OCI-LY3 (cell line): ENCODE results near the gene REXO2.

ENCODE experiments used
- H2AFZ ChIP-seq: fragments of 200-600, 300-600 bp; shearing (Covaris generic); 2 replicates; pipeline ENCODE4 v1.6.0; 2014; ENCODE audit warnings: antibody characterized with exemption, low read depth, low read length
- H3K27ac ChIP-seq: fragments of 200-600, 300-600 bp; sonication (generic); 2 replicates; pipeline ENCODE4 v1.5.1; 2014; ENCODE audit warnings: mild to moderate bottlenecking, low read length, moderate library complexity, mixed read lengths
- H3K27me3 ChIP-seq: fragments of 200-600, 300-600 bp; sonication (generic); 2 replicates; pipeline ENCODE4 v1.6.1; 2014; ENCODE audit warnings: low read depth, low read length, mixed read lengths
- H3K36me3 ChIP-seq: fragments of 200-600, 300-600 bp; sonication (generic); replicated peaks from 2 replicates; pipeline ENCODE3; 2014; ENCODE audit warnings: low read depth, low read length, mixed read lengths
- H3K4me1 ChIP-seq: fragments of 300-600, 200-600 bp; sonication (generic); 2 replicates; pipeline ENCODE4 v1.6.1; 2014; ENCODE audit warnings: low read length, mixed read lengths
- H3K4me2 ChIP-seq: fragments of 200-600, 300-600 bp; sonication (generic); 2 replicates; pipeline ENCODE4 v1.6.1; 2014; ENCODE audit warnings: low read length, mixed read lengths
- H3K4me3 ChIP-seq: fragments of 300-600, 200-600 bp; sonication (generic); 2 replicates; pipeline ENCODE4 v1.5.1; 2014; ENCODE audit warnings: antibody characterized with exemption, mild to moderate bottlenecking, low read length, moderate library complexity
- H3K79me2 ChIP-seq: fragments of 300-600, 200-600 bp; shearing (Covaris generic); 2 replicates; pipeline ENCODE4 v1.6.1; 2014; ENCODE audit warnings: mild to moderate bottlenecking, low read length, mixed read lengths
- H3K9ac ChIP-seq: fragments of 300-600, 200-600 bp; shearing (Covaris generic); 2 replicates; pipeline ENCODE4 v1.6.0; 2014; ENCODE audit warnings: mild to moderate bottlenecking, low read length, moderate library complexity
- H3K9me3 ChIP-seq: fragments of 200-600, 300-600 bp; shearing (Covaris generic); 2 replicates; pipeline ENCODE4 v1.6.1; 2014; ENCODE audit warnings: low read length, mixed read lengths; ENCODE audit not compliant: insufficient read depth
- H4K20me1 ChIP-seq: fragments of 200-600, 300-600 bp; sonication (generic); 2 replicates; pipeline ENCODE4 v1.6.1; 2016; ENCODE audit warnings: low read length, mixed read lengths; ENCODE audit not compliant: insufficient read depth
- CTCF ChIP-seq: fragments of 200-600, 300-600 bp; sonication (generic); IDR thresholded peaks from 2 replicates; pipeline ENCODE4 v1.5.1; 2014; ENCODE audit warnings: antibody characterized with exemption, low read length, low read depth
- EZH2phosphoT487 ChIP-seq: fragments of 200-600 bp; shearing (Covaris generic); IDR thresholded peaks from 2 replicates; pipeline ENCODE4 v1.6.1; 2018; ENCODE audit warnings: antibody characterized with exemption, mixed run types, low read depth

Gene REXO2

GRCh38 chr11:114499756-114500155 lies 60.5 kb downstream of the REXO2 start:
- H3K79me2 ChIP-seq: no peaks in the 10 kb centered on the region

More at GRCh38 chr11:114499756-114500155, 60.5 kb downstream of the REXO2 start:
- H3K9ac ChIP-seq: no peak overlapping the region
- H3K4me1 ChIP-seq: no peaks in the 10 kb centered on the region
- no peak overlapping the region for H3K27ac ChIP-seq
- H2AFZ ChIP-seq: no peak overlapping the region
- TF ChIP-seq EZH2phosphoT487 (no peak), CTCF (no peak)
- no peaks in the 10 kb centered on the region for H4K20me1 ChIP-seq
- H3K4me3 ChIP-seq: no peak overlapping the region
- H3K9me3 ChIP-seq: no peaks in the 10 kb centered on the region
- H3K36me3 ChIP-seq: no peaks in the 10 kb centered on the region
- no peaks in the 10 kb centered on the region for H3K27me3 ChIP-seq
- H3K4me2 ChIP-seq: no peak overlapping the region
